HG03432 (cell line): ENCODE results near the gene ATP2B1.
"Not testable (repeated sequence)": the region's sequence is repeated elsewhere in the genome, so short reads cannot be mapped to it uniquely, and the experiment has no call there.

Experiments used
- ATAC-seq: cut with Tn5 transposase; IDR thresholded peaks from one replicate; pipeline ENCODE4 v1.9.1; 2021; ENCODE audit warnings: mild to moderate bottlenecking, moderate library complexity; ENCODE audit not compliant: unreplicated experiment

The ATP2B1 gene

DNA sequence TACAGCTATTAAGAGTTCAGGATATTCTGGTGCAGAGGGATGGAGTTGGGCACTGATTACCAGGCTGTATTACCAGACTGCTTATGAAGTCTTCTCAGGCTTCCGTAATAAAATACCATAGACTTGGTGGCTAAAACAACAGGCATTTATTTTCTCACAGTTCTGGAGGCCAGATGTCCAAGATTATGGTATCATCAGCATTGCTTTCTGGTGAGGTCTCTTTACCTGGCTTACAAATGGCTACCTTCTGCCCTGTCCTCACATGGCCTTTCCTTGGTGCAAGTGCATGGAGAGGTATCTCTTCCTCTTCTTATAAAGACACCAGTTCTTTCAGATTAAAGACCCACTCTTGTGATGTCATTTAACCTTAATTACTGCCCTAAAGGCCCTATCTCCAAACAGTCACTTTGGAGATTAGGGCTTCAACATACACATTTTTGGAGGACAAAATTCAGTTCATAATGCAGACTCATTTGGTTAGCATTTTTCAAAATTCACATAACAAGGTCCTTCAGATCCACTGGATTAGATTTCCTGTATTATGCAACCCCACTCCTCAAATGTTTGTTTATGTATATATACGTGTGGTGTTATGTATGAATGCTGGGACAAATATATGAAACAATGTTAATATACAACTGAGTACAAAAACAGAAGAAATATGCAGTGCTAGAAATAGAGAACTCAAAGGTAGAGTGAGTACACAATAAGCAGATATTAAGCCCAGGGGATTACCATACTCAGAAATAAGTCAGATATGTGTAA lies 9.3 kb upstream of the ATP2B1 start:
- ATAC-seq, result no peak

DNA sequence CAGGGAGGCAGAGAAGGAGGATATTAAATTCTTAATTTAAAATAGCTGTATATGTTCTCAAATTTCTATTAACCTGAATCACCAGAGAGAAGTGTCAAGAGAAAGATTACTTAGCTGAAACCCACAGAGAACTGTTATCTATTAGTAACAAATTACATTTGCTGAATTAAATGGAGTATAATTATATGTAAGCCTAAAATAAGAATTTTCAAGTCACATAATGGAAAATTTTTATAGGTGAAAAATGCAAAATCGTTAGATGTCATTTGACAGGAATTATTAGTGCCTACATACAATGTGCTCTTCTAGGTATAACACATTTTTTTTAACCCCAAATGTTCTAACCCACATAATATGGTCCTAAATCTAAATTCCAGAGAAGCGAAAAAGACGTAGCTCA lies 4.1 kb upstream of the ATP2B1 start:
- no peak for ATAC-seq

DNA sequence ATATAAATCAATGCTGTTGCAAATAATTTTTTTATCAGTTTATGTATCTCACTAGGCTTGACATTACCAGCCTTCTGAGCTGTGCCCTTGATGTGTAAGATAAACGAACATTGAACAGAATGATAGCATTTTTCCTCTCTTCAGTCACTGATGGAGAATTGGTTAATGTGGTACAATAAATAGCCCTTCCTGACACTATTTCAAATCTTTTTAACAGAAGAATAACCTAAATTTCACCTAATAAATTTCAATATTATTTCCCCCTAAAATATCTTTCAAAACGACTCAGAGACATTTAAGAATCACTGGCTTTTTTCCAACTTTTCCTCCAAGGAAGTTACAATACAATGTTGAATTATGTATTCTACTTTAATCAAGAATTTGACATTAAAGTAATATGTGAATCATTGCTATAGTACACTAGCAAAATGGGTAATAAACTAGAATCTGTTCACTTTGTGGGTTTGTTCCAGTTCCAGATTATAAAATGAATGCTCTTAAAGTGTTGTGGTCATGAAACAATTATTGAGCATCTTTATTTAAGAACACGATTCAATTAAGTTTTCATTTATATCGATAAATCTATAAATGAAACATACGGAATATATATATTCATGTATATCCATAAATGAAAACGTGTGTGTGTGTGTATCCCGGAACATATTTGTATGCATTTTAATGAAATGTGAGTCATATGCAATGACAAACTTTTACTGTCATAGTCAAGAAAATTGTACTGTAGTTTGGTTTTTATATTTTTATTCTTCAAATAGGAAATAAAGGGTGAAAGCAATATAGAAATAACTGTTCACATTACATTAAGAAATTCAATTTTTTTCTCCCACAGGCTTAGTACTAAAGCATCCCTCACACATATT lies 2.5 kb upstream of the ATP2B1 start:
- ATAC-seq, result no peak

DNA sequence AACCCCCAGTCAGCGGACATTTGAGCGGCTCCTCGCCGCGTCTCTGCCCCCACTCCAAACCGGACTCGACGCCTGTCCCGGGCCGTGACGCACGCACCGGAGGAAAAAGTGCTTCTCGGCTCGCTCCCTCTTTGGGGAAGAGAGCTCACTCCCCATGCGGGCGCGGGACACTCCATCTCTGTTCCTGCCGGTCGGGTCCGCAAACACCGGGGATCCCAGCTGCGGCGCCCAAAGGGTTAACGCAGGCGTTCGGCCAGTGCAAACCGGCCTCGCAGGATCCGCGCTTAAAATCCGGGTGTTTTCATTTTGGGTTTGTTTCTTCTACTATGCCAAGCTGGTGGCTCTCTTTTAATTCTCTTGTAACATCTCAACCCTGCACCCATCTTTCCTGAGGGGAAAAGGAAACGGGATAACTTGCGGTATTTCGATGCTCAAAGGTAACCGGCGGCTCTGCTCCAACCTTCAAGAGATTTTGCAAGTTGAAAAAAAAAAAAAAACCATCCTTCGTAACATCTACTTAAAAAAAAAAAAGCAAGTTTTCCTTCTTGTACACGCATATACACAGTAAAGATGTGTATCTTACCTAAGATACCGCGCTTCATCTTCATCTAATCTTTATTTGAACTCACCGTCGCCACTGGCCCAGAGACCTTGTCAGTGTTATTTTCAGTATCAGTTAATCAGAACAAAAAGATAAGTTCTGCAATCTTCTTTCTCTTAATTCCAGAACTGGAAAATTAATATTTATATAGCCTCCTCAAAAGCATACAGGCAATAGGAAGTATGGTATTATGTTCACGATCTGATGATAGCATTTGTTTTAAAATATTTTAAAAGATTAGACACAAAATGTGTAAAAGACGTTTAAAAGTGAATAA lies 1.6 kb upstream of the ATP2B1 start:
- peak; percentile 0 for ATAC-seq

GRCh38 chr12:89709157-89709994 lies 738 bp upstream of the ATP2B1 start:
- ATAC-seq, result peak; percentile 78

- ATAC-seq, result no peak
These were observed 704 bp downstream of the ATP2B1 start for GRCh38 chr12:89707703-89708564.

DNA sequence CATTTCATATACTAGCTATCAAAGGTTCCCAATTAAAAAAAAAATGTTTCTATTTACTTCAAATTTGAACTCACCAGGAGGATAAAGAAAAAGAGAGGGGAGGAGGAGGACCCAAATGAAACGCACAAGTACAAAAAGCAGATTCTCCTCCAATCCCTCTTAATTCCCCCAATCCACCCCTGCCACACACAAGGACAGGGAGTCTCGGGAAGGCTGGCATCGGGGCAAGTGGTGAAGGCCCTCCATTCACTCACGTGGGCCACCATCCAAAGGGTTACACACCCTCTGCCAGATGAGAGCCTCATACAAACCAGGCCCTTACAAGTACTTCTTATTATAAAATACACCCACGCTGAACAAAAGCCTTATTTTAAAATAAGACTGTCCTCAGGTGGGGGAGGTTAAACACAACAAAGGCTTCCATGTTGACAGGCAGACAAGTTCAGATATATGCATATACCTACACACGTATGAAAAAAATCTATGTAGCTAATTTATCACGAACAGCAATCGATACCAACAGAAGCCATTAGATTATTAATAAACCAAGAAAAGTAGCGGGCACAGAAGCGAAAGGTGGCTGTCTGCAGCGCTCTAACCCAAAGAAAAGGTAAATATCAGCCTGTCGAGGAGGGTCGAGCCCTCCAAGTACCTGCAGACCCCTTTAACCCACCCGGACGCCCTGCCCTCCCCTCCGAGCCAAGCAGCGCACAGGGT lies 1.5 kb downstream of the ATP2B1 start:
- ATAC-seq, result no peak

- no peak for ATAC-seq
These were observed 2.1 kb downstream of the ATP2B1 start for GRCh38 chr12:89706551-89706950.

GRCh38 chr12:89704457-89704856 lies 4.2 kb downstream of the ATP2B1 start:
- no peak for ATAC-seq

- ATAC-seq, result no peak
These were observed 4.9 kb downstream of the ATP2B1 start for GRCh38 chr12:89703768-89704167.

GRCh38 chr12:89702503-89702902 lies 6.1 kb downstream of the ATP2B1 start:
- no peak for ATAC-seq

GRCh38 chr12:89701606-89702206 lies 6.9 kb downstream of the ATP2B1 start:
- ATAC-seq, result no peak

- ATAC-seq, result no peak
These were observed 8.3 kb downstream of the ATP2B1 start for GRCh38 chr12:89700191-89700810.

DNA sequence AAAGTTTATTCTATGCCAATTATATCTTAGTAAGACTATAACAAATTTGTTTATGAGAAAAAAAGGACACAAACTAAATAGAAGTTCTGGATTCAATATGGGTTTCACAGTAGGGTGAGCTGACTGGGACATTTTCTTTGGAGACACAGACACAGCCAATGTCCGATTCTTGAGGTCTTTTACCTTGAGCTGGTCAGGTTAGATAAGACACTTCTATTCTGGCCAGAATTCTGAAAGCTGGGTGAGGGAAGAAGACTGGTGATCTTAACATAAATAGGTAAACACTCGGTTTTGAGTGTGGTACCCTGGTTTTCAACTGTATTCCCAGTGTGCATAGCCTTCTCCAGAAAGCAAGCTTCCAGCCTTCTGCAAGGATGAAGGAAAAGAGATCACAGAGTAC lies 10.0 kb downstream of the ATP2B1 start:
- no peak for ATAC-seq

- not testable (repeated sequence) for ATAC-seq
These were observed 10.9 kb downstream of the ATP2B1 start for GRCh38 chr12:89697728-89698127.

DNA sequence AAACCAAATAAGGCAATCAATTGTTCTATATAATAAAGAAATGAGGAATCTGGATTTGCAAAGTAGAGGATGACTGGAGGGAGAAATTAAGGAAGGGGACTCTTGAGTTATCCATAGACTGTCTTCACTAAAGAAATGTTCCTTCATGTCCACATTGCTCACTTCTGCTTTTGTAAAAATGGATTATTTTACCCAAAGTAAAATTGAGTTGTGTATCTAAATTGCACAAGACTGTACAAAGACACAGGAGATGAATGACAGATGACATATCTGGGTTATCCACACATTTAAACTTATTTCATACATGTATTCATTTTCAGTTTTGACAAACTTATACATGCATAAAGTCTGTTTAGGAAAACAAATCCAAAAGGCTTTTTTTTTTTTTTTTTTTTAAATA lies 11.3 kb downstream of the ATP2B1 start:
- ATAC-seq, result no peak

- peak; percentile 57 for ATAC-seq
These were observed 12.8 kb downstream of the ATP2B1 start for GRCh38 chr12:89695830-89696229.

- no peak for ATAC-seq
These were observed 13.5 kb downstream of the ATP2B1 start for GRCh38 chr12:89695100-89695499.
